ENCODE measurements around the gene IRF2BP2.
A peak's percentile ranks its signal among the peaks of the same experiment; 100 is the strongest.

IRF2BP2 gene

DNA sequence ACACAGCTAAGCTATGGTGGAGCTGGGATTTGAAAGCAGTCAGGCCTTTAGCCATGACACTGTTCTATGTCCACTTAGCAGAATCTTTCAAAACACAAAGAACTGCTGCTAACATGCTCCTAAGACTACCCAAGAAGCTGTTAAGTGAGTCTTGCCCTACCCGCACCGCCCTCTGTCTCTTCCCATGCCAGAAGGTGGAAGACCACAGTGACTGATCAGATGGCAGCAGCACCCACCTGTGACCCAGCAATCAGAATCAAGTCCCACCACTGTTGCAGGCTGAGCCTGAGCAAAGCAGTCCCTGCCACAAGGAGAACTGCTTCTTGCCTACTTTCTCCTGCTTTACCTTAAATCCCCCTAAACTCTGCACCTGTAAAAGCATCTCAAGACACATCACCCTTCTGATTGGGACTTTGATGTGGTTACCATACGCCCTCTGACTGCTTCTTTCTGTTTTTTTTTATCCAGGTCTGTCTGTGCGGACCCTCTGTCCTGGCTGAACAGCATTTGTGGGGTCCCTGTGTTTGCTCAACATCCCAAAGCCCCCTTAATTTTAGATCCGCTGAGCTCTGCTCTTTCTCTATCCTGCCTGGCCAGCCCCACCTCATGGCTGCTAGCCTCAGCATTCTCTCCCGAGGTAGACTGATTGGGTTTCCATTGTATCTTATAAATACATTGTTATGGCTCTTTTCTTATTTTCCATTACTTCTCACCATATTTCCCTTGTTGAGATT, 16.0 kb downstream of the IRF2BP2 start:
- Histone ChIP-seq H3K27me3 (ENCODE audit: control insufficient read depth in 5 of 5, insufficient read depth in 4 of 5, low read length in 5 of 5) (no peaks in the 10 kb centered on the region), H3K36me3 (ENCODE audit: control insufficient read depth in 5 of 5, insufficient read depth in 5 of 5, low read length in 5 of 5) (no peaks in the 10 kb centered on the region), H3K9me3 (ENCODE audit: control insufficient read depth in 5 of 5, low read length in 5 of 5) (no peaks in the 10 kb centered on the region)

DNA sequence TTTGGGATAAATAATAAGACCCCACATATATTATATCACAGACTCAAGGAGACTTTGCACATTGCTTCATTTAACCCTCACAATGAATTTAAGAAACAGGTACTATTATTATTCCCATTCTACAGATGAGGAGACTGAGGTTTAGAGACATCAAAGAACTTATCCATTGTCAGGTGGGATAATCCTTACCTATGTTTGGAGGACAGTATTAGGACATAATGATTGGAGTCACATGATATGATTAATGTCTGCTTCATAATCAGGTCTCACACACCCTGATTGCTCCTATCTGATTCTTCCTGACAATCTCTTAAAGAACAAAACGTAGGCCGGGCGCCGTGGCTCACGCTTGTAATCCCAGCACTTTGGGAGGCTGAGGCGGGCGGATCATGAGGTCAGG, 16.9 kb downstream of the IRF2BP2 start:
- H3K4me3 ChIP-seq (ENCODE audit: low read depth in 1 of 5, low read length in 5 of 5), result no peak overlapping the region
- H3K27me3 ChIP-seq (ENCODE audit: control insufficient read depth in 5 of 5, insufficient read depth in 4 of 5, low read length in 5 of 5), result no peaks in the 10 kb centered on the region
- no peaks in the 10 kb centered on the region for H3K4me1 ChIP-seq (ENCODE audit: control insufficient read depth in 5 of 5, insufficient read depth in 5 of 5, low read length in 5 of 5)
- H3K36me3 ChIP-seq (ENCODE audit: control insufficient read depth in 5 of 5, insufficient read depth in 5 of 5, low read length in 5 of 5), result no peaks in the 10 kb centered on the region
- no peak overlapping the region for H3K9ac ChIP-seq (ENCODE audit: low read length in 5 of 5)
- H3K9me3 ChIP-seq (ENCODE audit: control insufficient read depth in 5 of 5, low read length in 5 of 5), result no peaks in the 10 kb centered on the region
- no peak overlapping the region for H3K27ac ChIP-seq (ENCODE audit: low read depth, low read length)

More for the DNA sequence above, 16.0 kb downstream of the IRF2BP2 start:
- Histone ChIP-seq H3K4me3 (ENCODE audit: low read depth in 1 of 5, low read length in 5 of 5) (no peak overlapping the region), H3K9ac (ENCODE audit: low read length in 5 of 5) (no peak overlapping the region), H3K4me1 (ENCODE audit: control insufficient read depth in 5 of 5, insufficient read depth in 5 of 5, low read length in 5 of 5) (peaks cover 0 to 7% (median 6%) of the 10 kb centered on the region in 5 donors), H3K27ac (ENCODE audit: low read depth, low read length) (no peak overlapping the region)

DNA sequence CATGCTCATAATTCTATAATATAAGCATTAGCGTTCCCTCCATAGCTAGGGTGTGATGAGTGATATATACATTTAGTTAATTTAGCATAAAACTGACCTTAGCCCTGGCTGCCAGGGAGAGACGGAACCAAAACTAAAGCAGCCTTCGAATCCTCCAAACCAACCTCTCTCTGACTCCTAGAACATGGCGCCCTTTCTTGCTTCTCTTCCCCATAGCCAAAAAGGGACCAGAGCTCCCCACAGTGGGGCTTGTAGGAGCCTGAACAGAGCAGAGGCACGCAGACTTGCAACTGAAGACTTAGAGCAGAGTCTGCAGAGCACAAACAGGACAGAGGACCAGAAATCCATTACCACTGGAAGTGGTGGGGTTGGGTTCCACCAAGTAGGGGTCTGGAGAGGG, 17.7 kb downstream of the IRF2BP2 start:
- no peak overlapping the region for H3K27ac ChIP-seq (ENCODE audit: low read depth, low read length)
- H3K9ac ChIP-seq (ENCODE audit: low read length in 5 of 5), result no peak overlapping the region
- no peaks in the 10 kb centered on the region for H3K27me3 ChIP-seq (ENCODE audit: control insufficient read depth in 5 of 5, insufficient read depth in 4 of 5, low read length in 5 of 5)
- H3K9me3 ChIP-seq (ENCODE audit: control insufficient read depth in 5 of 5, low read length in 5 of 5), result no peaks in the 10 kb centered on the region
- peaks cover 0 to under 1% (median 0%) of the 10 kb centered on the region in 5 donors for H3K4me1 ChIP-seq (ENCODE audit: control insufficient read depth in 5 of 5, insufficient read depth in 5 of 5, low read length in 5 of 5)
- H3K4me3 ChIP-seq (ENCODE audit: low read depth in 1 of 5, low read length in 5 of 5), result no peak overlapping the region
- no peaks in the 10 kb centered on the region for H3K36me3 ChIP-seq (ENCODE audit: control insufficient read depth in 5 of 5, insufficient read depth in 5 of 5, low read length in 5 of 5)

DNA sequence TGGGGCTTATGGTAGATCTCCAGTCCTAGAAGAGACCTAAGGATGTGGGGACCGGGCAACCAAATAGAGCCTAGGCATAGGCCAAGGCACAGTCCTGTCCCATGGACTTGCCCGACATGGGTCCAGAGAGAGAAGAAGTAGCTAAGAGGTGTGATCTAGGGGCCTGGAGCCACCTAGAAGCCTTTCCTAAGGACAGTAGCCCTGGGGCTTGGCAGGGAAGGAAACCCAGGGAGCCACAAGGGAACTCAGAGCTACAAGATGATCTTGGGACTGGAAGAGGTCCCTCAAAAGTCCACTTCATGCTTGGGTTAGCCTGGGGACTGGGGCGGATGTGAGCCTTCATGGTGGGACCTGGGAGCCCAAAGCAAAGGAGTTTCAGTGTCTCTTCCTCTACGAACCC, 18.8 kb downstream of the IRF2BP2 start:
- Histone ChIP-seq H3K4me3 (ENCODE audit: low read depth in 1 of 5, low read length in 5 of 5) (no peak overlapping the region), H3K27me3 (ENCODE audit: control insufficient read depth in 5 of 5, insufficient read depth in 4 of 5, low read length in 5 of 5) (no peaks in the 10 kb centered on the region), H3K4me1 (ENCODE audit: control insufficient read depth in 5 of 5, insufficient read depth in 5 of 5, low read length in 5 of 5) (peaks cover under 1 to 12% (median 7%) of the 10 kb centered on the region in 5 donors), H3K9ac (ENCODE audit: low read length in 5 of 5) (no peak overlapping the region), H3K36me3 (ENCODE audit: control insufficient read depth in 5 of 5, insufficient read depth in 5 of 5, low read length in 5 of 5) (no peaks in the 10 kb centered on the region), H3K27ac (ENCODE audit: low read depth, low read length) (no peak overlapping the region), H3K9me3 (ENCODE audit: control insufficient read depth in 5 of 5, low read length in 5 of 5) (no peaks in the 10 kb centered on the region)

DNA sequence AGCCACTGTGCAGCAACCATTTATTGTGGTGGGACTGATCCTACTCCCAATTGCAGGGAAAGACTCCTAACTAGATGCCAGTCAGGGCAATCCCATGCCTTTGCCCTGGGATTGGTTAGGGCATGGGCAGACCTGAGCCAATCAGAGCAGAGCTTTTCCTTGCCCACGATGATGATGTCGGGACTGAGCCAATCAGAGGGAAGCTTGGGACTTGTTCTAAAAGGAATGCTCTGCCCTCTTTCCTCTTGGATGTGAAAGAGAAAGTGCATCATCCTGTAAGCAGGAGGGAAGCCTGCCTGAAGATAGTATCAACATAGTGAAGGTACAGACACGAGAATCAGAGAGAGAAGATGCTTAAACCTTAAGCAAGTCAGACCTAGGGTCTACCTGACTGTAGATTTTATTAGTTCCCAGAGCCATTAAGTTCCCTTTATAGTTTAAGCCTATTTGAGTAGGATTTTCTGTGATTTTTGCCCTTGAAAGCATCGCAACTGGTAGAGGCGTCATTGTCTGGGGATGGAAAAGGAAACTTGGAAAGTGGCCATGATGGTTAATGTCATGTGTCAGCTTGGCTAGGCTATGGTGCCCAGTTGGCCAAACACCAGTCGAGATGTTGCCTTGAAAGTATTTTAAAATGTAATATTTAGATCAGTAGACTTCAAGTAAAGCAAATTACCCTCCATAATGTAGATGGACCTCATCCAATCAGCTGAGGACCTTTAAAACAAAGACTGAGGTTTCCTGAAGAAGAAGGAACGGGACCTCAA, 19.9 kb downstream of the IRF2BP2 start:
- Histone ChIP-seq H3K4me3 (ENCODE audit: low read depth in 1 of 5, low read length in 5 of 5) (no peak overlapping the region), H3K9ac (ENCODE audit: low read length in 5 of 5) (no peak overlapping the region), H3K9me3 (ENCODE audit: control insufficient read depth in 5 of 5, low read length in 5 of 5) (no peaks in the 10 kb centered on the region), H3K4me1 (ENCODE audit: control insufficient read depth in 5 of 5, insufficient read depth in 5 of 5, low read length in 5 of 5) (peaks cover 3 to 23% (median 15%) of the 10 kb centered on the region in 5 donors), H3K27ac (ENCODE audit: low read depth, low read length) (no peak overlapping the region), H3K36me3 (ENCODE audit: control insufficient read depth in 5 of 5, insufficient read depth in 5 of 5, low read length in 5 of 5) (no peaks in the 10 kb centered on the region), H3K27me3 (ENCODE audit: control insufficient read depth in 5 of 5, insufficient read depth in 4 of 5, low read length in 5 of 5) (no peaks in the 10 kb centered on the region)

DNA sequence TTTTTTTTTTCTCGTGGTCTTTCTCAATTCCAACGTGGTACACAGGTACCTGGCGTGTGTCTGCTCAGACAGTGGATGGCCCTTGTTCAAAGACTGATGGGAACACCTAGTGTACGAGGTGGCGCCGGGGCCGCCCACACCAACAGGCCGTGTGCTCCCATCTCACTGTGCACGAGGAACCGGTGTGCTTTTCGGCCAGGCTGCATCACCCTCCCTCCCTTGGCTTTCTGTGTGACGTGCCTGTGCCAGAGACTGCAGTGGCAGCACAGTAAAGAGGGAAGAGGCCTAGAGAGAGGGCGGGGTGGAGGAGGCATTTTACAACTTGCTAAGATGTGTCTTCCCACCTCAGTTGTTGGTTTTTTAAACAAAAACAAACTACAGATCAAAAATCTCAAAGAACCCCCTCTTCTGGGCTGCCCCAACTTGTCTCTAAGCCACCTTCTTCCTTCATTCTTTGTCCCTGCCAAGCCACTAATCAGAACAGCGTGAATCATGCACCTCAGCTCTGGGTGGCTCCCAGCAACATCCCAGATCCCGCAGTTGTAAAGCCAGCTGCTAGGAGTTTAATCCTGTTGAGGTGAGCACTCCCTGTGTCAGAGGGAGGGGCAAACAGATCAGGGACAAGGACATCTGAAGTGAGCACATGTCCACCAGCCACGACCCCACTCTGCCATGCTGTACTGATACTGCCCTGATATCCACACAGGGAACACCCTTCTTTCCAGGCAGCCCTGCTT, 20.7 kb downstream of the IRF2BP2 start:
- H3K9ac ChIP-seq (ENCODE audit: low read length in 5 of 5), result no peak overlapping the region
- no peaks in the 10 kb centered on the region for H3K9me3 ChIP-seq (ENCODE audit: control insufficient read depth in 5 of 5, low read length in 5 of 5)
- H3K27ac ChIP-seq (ENCODE audit: low read depth, low read length), result no peak overlapping the region
- no peaks in the 10 kb centered on the region for H3K27me3 ChIP-seq (ENCODE audit: control insufficient read depth in 5 of 5, insufficient read depth in 4 of 5, low read length in 5 of 5)
- no peaks in the 10 kb centered on the region for H3K36me3 ChIP-seq (ENCODE audit: control insufficient read depth in 5 of 5, insufficient read depth in 5 of 5, low read length in 5 of 5)
- H3K4me3 ChIP-seq (ENCODE audit: low read depth in 1 of 5, low read length in 5 of 5), result no peak overlapping the region
- H3K4me1 ChIP-seq (ENCODE audit: control insufficient read depth in 5 of 5, insufficient read depth in 5 of 5, low read length in 5 of 5), result peaks cover 5 to 31% (median 22%) of the 10 kb centered on the region in 5 donors

DNA sequence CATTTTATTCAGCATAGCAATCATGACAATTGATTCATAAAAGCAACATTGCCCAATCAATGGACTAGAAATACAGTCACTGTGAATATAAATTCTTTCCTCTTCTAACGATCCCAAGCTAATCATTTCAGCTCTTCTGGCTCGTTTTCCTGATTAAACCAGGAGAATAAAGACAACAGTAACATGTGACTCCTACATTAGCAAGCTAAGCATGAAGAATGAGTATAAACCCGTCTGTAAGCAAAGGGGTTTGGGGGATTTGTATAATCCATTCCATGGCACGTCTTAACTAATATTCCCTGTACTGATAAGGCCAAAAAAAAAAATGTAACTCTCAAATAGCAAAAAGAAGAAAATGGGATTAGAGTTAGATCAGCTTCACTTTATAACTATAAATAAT, 21.6 kb downstream of the IRF2BP2 start:
- peaks cover 5 to 38% (median 29%) of the 10 kb centered on the region in 5 donors for H3K4me1 ChIP-seq (ENCODE audit: control insufficient read depth in 5 of 5, insufficient read depth in 5 of 5, low read length in 5 of 5)
- no peaks in the 10 kb centered on the region for H3K9me3 ChIP-seq (ENCODE audit: control insufficient read depth in 5 of 5, low read length in 5 of 5)
- no peak overlapping the region for H3K9ac ChIP-seq (ENCODE audit: low read length in 5 of 5)

DNA sequence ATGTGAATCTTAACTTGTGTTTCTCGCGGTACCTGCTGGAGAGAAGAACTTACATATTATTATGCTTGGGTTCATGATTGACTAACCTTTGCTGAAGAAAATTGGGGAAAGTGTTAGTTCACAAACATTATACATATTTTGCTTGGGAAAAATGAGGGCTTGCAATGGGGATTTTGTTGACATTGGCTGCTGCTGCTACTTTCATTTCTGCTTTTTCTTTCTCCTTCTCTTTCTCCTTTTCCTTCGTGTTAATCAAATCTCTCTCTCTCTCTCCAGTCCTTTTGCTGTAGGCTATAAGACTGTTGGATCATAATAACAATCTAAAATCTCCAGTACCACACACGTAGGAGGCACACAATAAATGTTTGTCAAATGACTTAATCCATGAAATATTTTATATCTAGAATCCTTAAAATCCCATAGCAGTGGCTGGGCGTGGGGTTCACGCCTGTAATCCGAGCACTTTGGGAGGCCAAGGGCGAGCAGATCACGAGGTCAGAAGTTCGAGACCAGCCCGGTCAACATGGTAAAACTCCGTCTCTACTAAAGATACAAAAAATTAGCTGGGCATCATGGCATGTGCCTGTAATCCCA, 23.0 kb downstream of the IRF2BP2 start:
- peak overlapping the region; percentile 78 for H3K27ac ChIP-seq (ENCODE audit: low read depth, low read length)
- H3K36me3 ChIP-seq (ENCODE audit: control insufficient read depth in 5 of 5, insufficient read depth in 5 of 5, low read length in 5 of 5), result no peaks in the 10 kb centered on the region
- no peaks in the 10 kb centered on the region for H3K27me3 ChIP-seq (ENCODE audit: control insufficient read depth in 5 of 5, insufficient read depth in 4 of 5, low read length in 5 of 5)
- H3K4me3 ChIP-seq (ENCODE audit: low read depth in 1 of 5, low read length in 5 of 5), result no peak overlapping the region
- H3K4me1 ChIP-seq (ENCODE audit: control insufficient read depth in 5 of 5, insufficient read depth in 5 of 5, low read length in 5 of 5), result peaks cover 5 to 52% (median 43%) of the 10 kb centered on the region in 5 donors
- no peaks in the 10 kb centered on the region for H3K9me3 ChIP-seq (ENCODE audit: control insufficient read depth in 5 of 5, low read length in 5 of 5)
- no peak overlapping the region for H3K9ac ChIP-seq (ENCODE audit: low read length in 5 of 5)

More for the DNA sequence above, 21.6 kb downstream of the IRF2BP2 start:
- Histone ChIP-seq H3K27ac (ENCODE audit: low read depth, low read length) (no peak overlapping the region), H3K36me3 (ENCODE audit: control insufficient read depth in 5 of 5, insufficient read depth in 5 of 5, low read length in 5 of 5) (no peaks in the 10 kb centered on the region), H3K27me3 (ENCODE audit: control insufficient read depth in 5 of 5, insufficient read depth in 4 of 5, low read length in 5 of 5) (no peaks in the 10 kb centered on the region), H3K4me3 (ENCODE audit: low read depth in 1 of 5, low read length in 5 of 5) (no peak overlapping the region)

DNA sequence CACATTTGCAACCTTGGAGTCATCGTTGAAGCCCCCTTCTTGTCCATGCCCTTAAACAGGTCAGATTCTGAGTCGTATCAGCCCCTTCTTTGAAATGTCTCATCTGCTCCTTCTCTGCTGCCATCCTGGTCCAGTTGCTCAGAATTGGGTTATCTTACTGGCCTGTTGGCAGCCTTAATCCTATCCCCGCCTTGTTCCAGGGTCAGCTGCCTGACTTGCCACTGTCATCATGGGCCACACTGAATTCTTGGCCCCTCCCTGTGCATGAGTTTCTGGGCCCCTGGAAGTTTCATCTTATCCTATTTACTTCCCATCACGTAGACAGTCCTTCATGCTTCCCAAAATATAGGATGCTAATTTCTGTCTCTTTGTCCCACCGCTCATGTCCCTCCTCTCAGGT, 23.7 kb downstream of the IRF2BP2 start:
- Histone ChIP-seq H3K4me3 (ENCODE audit: low read depth in 1 of 5, low read length in 5 of 5) (no peak overlapping the region), H3K9me3 (ENCODE audit: control insufficient read depth in 5 of 5, low read length in 5 of 5) (no peaks in the 10 kb centered on the region), H3K4me1 (ENCODE audit: control insufficient read depth in 5 of 5, insufficient read depth in 5 of 5, low read length in 5 of 5) (peaks cover 5 to 57% (median 49%) of the 10 kb centered on the region in 5 donors), H3K27me3 (ENCODE audit: control insufficient read depth in 5 of 5, insufficient read depth in 4 of 5, low read length in 5 of 5) (no peaks in the 10 kb centered on the region), H3K9ac (ENCODE audit: low read length in 5 of 5) (no peak overlapping the region), H3K36me3 (ENCODE audit: control insufficient read depth in 5 of 5, insufficient read depth in 5 of 5, low read length in 5 of 5) (no peaks in the 10 kb centered on the region), H3K27ac (ENCODE audit: low read depth, low read length) (peak overlapping the region; percentile 78)

All from subcutaneous abdominal adipose tissue (tissue), 5 donors.